HTERT RPE-1 (cell line): Measurements from ENCODE around the gene NTRK1.

Experiments
- in situ Hi-C: fragments of 300-500 bp; cut with MboI; formaldehyde crosslinking; loops from 4 replicates; pipeline ENCODE4 v1.14.3; 2020; ENCODE audit warnings: low sequenced_read_pairs

The NTRK1 gene

GRCh38 chr1:156860628-156861423, at the start of gene NTRK1:
Gene NTRK1, plus strand, starts transcription at chr1:156860865. Its CDS starts 70 bp downstream, at chr1:156860935.
- in situ Hi-C loops: no loop called here

DNA sequence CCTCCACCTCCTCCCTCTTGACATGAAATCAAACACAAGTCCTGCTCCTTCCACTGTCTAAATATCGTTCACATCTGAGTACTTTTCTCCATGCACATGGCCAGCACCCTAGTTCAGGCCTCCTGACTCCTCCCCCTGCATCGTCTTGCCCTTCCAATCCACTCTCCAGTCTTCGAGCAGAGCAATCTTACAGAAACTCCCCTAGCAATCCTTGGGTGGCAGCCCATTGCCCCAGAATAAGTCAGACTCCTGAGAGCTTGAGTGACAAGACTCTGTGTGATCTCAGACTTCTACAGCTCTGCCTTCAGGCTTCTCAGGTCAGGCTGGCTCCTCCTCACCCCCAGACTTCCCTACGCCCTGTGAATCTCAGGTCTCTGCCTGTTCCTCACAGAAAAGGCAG, 49.5 kb upstream of the NTRK1 start:
- in situ Hi-C loops: no loop called here

- in situ Hi-C loops: no loop called here
Observed at GRCh38 chr1:156812293-156812990, 48.2 kb upstream of the NTRK1 start.

DNA sequence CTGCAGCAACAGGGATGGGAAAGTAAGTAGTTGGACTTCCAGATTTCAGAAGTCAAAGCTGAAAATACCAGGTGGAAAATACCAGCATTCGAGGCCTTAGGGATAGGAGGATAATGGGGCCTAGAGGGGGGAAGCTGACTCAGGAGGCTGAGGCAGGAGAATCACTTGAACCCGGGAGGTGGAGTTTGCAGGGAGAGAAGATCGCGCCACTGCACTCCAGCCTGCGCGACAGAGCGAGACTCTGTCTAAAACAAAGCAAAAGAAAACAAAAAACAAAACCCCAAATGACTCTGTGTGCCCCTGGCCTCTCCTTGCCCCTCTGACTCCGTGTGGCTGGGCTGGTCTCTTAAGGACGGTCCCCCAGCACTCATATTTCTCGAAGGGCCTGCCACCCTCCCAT, 47.4 kb upstream of the NTRK1 start:
- in situ Hi-C loops: no loop called here

DNA sequence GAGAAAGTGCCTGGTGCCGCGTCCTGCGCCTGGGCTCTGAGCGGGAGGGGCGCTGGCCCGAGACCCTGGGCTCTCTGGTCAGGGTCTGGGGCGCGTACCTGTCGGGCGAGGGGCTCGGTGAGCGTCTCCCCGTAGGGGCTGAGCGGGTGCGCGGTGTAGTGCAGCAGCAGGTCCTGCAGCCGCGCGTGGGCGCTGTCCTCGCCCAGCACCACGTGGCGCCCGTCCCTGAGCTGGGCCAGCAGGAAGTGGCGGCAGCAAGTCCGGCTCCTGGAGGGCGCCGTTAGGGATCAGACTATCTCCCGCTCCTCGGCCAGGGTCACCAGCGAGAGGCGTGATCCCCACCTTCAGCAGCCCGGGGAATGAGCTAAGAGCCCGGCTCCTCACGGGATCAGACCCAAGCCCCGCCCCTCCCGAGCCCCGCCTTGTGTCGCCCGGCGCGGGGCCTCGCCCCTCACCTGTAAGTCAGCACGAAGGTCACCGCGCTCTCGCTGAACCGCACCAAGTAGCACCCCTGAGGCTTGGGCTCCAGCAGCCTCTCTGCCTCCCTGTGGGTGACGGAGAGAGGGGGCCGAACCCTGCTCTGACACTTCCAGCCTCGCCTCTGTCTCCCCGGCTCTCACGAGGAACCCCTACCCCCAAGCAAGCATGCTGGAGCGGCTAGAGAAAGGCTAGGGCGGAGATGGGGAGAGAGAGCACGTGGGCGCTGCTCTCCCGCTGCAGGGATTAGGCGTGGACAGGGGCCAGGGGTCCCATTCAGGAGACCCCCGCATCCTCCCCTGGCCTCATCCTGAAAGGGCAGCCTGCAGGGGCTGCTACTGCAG, 46.7 kb upstream of the NTRK1 start:
- in situ Hi-C loops: no loop called here

DNA sequence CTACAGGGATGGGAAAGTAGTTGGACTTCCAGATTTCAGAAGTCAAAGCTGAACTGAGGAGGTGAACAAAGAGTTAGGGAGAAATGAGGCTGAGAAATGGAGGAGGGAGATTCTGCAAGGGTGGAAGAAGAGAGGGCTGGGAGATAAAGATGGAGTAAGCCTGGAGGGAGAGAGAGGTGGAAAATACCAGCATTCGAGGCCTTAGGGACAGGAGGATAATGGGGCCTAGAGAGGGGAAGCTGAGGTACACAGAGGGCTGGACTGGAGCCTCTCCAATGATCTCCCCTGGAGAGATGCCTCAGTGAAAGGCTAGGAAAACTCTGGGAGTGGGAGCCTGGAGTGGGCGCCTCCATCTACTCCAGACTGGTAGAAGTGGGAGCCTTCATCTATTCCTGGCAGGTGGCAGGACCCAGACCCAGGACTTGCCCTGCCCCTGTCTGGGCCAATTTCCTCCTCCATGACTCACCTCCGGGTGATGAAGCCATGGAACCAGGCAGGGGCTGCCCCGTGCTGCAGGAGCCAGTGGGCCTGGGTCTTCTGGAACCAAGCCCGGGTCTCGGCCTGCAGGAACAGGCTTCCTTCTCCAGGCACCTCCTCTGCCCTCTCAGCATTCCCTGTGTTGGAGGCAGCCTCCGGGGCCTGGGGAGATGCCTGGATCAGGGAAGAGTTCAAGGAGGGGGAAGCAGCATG, 45.9 kb upstream of the NTRK1 start:
- in situ Hi-C loops: no loop called here

DNA sequence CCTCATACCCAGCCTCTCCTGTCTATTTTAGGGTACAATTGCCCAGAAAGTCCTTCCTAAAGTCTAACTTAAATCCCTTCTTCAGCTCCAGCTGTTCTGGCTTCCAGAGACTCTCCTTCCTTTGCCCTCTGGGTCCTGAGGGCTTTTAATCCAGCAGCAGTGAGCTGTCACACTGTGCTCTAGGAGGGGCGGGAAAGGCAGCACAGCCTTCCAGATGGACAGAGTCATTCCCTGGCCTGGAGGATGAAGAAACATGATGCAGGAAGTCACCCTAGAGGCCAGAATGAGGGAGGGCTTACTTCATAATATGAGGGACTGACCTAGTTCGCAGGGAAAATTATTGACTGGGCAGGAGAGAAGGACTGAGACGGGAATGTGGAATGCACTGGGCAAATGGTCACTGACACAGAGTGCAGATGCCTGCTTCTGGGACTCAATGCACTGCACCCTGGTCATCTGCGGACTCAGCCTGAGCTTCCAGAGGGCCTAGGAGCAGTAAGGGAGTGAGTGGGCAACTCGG, 45.3 kb upstream of the NTRK1 start:
- in situ Hi-C loops: no loop called here

DNA sequence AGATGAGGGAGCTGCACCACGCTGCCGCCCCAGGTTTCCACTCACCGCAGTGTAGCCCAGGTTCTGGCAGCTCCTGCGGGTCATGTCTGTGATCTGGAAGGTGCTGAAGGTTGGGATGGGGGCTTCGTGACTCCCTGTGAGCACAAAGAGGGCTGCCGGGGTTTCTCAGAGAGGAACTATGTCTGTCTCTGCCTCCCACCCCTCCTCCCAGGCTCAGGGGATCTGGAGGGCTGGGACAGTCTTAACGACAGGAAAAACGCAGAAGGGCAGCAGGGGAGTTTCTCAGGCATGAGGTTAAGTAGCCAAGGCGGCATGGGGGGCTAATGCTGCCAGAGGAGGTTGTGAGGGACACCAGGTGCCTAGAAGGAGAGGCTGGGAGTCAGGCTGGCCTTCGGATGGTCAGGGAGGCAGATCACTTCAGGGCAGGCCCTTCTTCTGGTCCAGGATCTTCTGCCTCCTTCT, 44.7 kb upstream of the NTRK1 start:
- in situ Hi-C loops: no loop called here

GRCh38 chr1:156816561-156817328, 43.9 kb upstream of the NTRK1 start, which contains the start of gene SH2D2A:
Gene SH2D2A, minus strand, starts transcription at chr1:156816848. Its CDS starts 140 bp downstream, at chr1:156816708.
- in situ Hi-C loops: no loop called here

- in situ Hi-C loops: no loop called here
Observed at GRCh38 chr1:156821801-156822200, 38.9 kb upstream of the NTRK1 start.

- in situ Hi-C loops: no loop called here
Observed at GRCh38 chr1:156822680-156823079, 38.0 kb upstream of the NTRK1 start.

GRCh38 chr1:156823210-156823790, 37.4 kb upstream of the NTRK1 start:
- in situ Hi-C loops: no loop called here

GRCh38 chr1:156826630-156827029, 34.0 kb upstream of the NTRK1 start:
- in situ Hi-C loops: no loop called here

DNA sequence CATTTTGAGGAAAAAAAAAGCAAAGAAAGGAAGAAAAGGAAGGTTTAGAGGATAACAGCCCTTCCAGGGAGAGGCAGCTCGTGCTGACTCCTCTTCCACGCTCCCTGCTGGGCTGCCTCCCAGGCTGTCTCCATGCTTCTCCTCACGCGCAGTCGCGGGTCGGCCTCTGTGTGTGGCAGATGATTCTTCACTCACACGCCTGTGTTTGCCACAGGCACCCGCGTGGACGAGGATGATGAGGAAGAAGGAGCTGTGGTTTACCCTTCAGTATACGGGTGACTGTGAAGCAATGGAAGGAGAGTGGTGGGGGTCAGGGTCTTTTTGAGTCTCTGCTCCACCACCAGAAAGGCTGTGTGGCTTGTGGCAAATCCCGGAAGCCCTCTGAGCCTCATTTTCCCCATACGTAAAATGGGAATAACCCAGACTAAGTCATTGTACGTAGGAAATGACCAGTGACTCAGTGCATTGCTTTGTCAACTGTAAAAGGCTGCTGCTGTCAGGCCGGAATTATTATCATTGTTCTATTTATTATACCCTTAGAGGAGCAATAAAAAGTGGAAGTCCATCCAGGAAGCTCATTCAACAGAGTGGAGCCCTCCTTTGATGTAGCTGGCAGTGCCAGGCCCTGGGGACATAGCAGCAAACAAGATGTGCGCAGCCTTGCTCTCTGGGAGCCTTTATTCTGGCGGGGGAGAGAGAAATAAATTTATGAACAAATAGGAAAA, 32.1 kb upstream of the NTRK1 start:
- in situ Hi-C loops: no loop called here

DNA sequence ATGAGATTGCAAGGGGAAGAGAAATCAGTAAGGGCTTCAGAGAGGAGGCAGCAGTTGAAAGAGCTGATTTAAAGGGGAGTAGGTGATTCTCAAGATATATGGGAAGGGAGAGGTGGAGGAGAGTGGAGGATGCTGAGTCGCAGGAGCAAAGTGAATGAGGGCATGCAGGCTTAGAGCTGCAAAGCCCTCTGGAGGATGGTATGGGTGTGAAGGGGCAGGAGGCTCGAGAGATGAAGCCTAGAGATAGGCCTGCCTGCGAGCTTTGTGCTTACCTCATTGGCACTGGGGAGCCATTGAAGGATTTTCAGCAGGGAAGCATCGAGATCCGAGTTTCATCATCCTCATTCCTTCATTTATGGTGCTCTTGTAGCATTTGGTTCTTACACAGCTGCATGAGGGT, 28.2 kb upstream of the NTRK1 start:
- in situ Hi-C loops: no loop called here

GRCh38 chr1:156833603-156834002, 27.1 kb upstream of the NTRK1 start:
- in situ Hi-C loops: no loop called here

DNA sequence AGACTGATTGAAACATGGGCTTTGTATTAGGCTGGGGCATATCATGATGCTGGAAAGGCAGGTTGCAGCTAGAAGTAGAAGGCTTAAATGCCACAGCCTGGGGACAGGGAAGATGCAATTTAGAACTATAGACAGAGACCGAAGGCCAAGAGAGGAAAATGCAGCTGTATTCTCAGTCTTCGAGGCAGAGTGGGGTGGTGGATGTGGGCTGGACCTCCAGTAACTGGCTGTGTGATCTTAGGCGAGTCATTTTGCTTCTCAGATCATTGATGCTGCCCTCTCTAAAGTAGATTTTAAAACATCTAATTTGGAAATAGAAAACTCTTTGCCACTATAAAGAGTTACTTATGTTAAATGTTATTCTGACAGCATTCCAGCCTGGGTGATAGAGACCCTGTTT, 26.3 kb upstream of the NTRK1 start:
- in situ Hi-C loops: no loop called here

- in situ Hi-C loops: no loop called here
Observed at GRCh38 chr1:156836041-156836654, 24.5 kb upstream of the NTRK1 start.
